WTC11 (cell line): ENCODE data around the gene FAM107B. TPM values are rescaled to one million over a fixed set of nuclear protein-coding genes. Genes with fewer than 3 reads are reported as not detected.

Experiments used
- ATAC-seq: fragments of 200-7000 bp; cut with Tn5 transposase; 2 replicates; pipeline ENCODE4 v1.10.0; 2021; ENCODE audit warnings: mild to moderate bottlenecking, moderate library complexity
- CTCF ChIA-PET: fragments of 300-600 bp; sonication (Branson Sonifier 250); formaldehyde crosslinking; loops from one replicate; lab custom pipeline; 2021; ENCODE audit warnings: antibody characterized with exemption; lab: Charles Lee
- POLR2A ChIA-PET: fragments of 350-600 bp; sonication (Branson Sonifier 250); formaldehyde crosslinking; loops from one replicate; lab custom pipeline; 2021; ENCODE audit warnings: antibody characterized with exemption; lab: Charles Lee
- DNase-seq: peaks from one replicate; pipeline ENCODE4 v3.0.0; 2021; ENCODE audit warnings: low spot score
- H3K27ac Mint-ChIP-seq: 2 replicates; pipeline ENCODE4 v1.8.0; 2021; ENCODE audit warnings: mixed read lengths
- H3K27me3 Mint-ChIP-seq: 2 replicates; pipeline ENCODE4 v1.8.0; 2021; ENCODE audit warnings: low read depth, mild to moderate bottlenecking, moderate library complexity, mixed read lengths
- H3K36me3 Mint-ChIP-seq: 2 replicates; pipeline ENCODE4 v1.8.0; 2021; ENCODE audit warnings: mixed read lengths
- H3K4me1 Mint-ChIP-seq: 2 replicates; pipeline ENCODE4 v1.8.0; 2022; ENCODE audit warnings: mixed read lengths
- H3K4me3 Mint-ChIP-seq: 2 replicates; pipeline ENCODE4 v1.8.0; 2021; ENCODE audit warnings: mild to moderate bottlenecking, moderate library complexity, mixed read lengths
- H3K9me3 Mint-ChIP-seq: 2 replicates; pipeline ENCODE4 v1.8.0; 2021; ENCODE audit warnings: mixed read lengths
- FOXJ3 ChIP-seq: sonication (generic); formaldehyde crosslinking; IDR thresholded peaks from 2 replicates; pipeline ENCODE4 v1.9.0; 2021; ENCODE audit warnings: missing genetic modification reagents, mild to moderate bottlenecking, borderline replicate concordance
- FOXK1 ChIP-seq: sonication (generic); formaldehyde crosslinking; IDR thresholded peaks from 2 replicates; pipeline ENCODE4 v1.8.0; 2022; ENCODE audit warnings: mild to moderate bottlenecking, moderate library complexity, missing genetic modification reagents
- FOXP4 ChIP-seq: sonication (generic); formaldehyde crosslinking; IDR thresholded peaks from 2 replicates; pipeline ENCODE4 v1.8.0; 2022; ENCODE audit warnings: mild to moderate bottlenecking, missing genetic modification reagents
- GRHL2 ChIP-seq: fragments of 250-450 bp; sonication (Bioruptor Pico); IDR thresholded peaks from 2 replicates; pipeline ENCODE4 v1.8.0; 2022; ENCODE audit warnings: mild to moderate bottlenecking, moderate library complexity; ENCODE audit not compliant: insufficient replicate concordance, severe bottlenecking
- IRF2 ChIP-seq: sonication (generic); formaldehyde crosslinking; IDR thresholded peaks from 2 replicates; pipeline ENCODE4 v1.8.0; 2022; ENCODE audit warnings: low read depth, missing genetic modification reagents, borderline replicate concordance
- MLX ChIP-seq: sonication (generic); formaldehyde crosslinking; IDR thresholded peaks from 2 replicates; pipeline ENCODE4 v1.8.1; 2023; ENCODE audit warnings: mild to moderate bottlenecking, missing genetic modification reagents, moderate library complexity
- MXD4 ChIP-seq: fragments of 250-450 bp; sonication (Bioruptor Pico); IDR thresholded peaks from 2 replicates; pipeline ENCODE4 v1.8.0; 2021; ENCODE audit warnings: mild to moderate bottlenecking, moderate library complexity, borderline replicate concordance
- NFYB ChIP-seq: sonication (generic); formaldehyde crosslinking; conservative IDR thresholded peaks from 2 replicates; pipeline ENCODE4 v1.8.0; 2022; ENCODE audit warnings: low read depth, missing genetic modification reagents
- OVOL2 ChIP-seq: fragments of 250-450 bp; sonication (Bioruptor Pico); IDR thresholded peaks from 2 replicates; pipeline ENCODE4 v1.9.0; 2021; ENCODE audit warnings: mild to moderate bottlenecking, borderline replicate concordance
- PRDM15 ChIP-seq: sonication (generic); formaldehyde crosslinking; IDR thresholded peaks from 2 replicates; pipeline ENCODE4 v1.8.0; 2022; ENCODE audit warnings: missing genetic modification reagents
- PRRX2 ChIP-seq: fragments of 250-450 bp; sonication (Bioruptor Pico); IDR thresholded peaks from 2 replicates; pipeline ENCODE4 v1.8.0; 2021; ENCODE audit warnings: mild to moderate bottlenecking
- TEAD1 ChIP-seq: sonication (generic); formaldehyde crosslinking; IDR thresholded peaks from 2 replicates; pipeline ENCODE4 v1.8.0; 2022; ENCODE audit warnings: mild to moderate bottlenecking, missing genetic modification reagents
- ZBTB21 ChIP-seq: sonication (generic); formaldehyde crosslinking; IDR thresholded peaks from 2 replicates; pipeline ENCODE4 v1.8.1; 2023; ENCODE audit warnings: mild to moderate bottlenecking, missing genetic modification reagents, borderline replicate concordance
- ZBTB43 ChIP-seq: sonication (generic); formaldehyde crosslinking; IDR thresholded peaks from 2 replicates; pipeline ENCODE4 v1.8.1; 2023; ENCODE audit warnings: mild to moderate bottlenecking, missing genetic modification reagents
- ZNF138 ChIP-seq: sonication (generic); formaldehyde crosslinking; conservative IDR thresholded peaks from 2 replicates; pipeline ENCODE4 v1.8.1; 2022; ENCODE audit warnings: mild to moderate bottlenecking, moderate library complexity, missing genetic modification reagents
- ZNF532 ChIP-seq: fragments of 250-450 bp; sonication (Bioruptor Pico); IDR thresholded peaks from 2 replicates; pipeline ENCODE4 v1.9.0; 2021; ENCODE audit warnings: mild to moderate bottlenecking, borderline replicate concordance
- ZNF671 ChIP-seq: fragments of 250-450 bp; sonication (Bioruptor Pico); IDR thresholded peaks from 2 replicates; pipeline ENCODE4 v1.8.0; 2021; ENCODE audit warnings: mild to moderate bottlenecking
- total RNA-seq: library from RNA; stranded (reverse); gene quantifications from 3 replicates; pipeline ENCODE4 v1.2.3, GENCODE V29; 2021

Gene FAM107B
- total RNA-seq, 1 experiment from 2014 or later: 22.4 TPM

- Mint-ChIP-seq H3K27ac (no peak overlapping the region), H3K27me3 (no peaks in the 10 kb centered on the region), H3K4me3 (no peak overlapping the region), H3K4me1 (peaks cover 3% of the 10 kb centered on the region; the same call in 1 of the 2 replicates), H3K36me3 (no peaks in the 10 kb centered on the region; the same call in 1 of the 2 replicates), H3K9me3 (no peaks in the 10 kb centered on the region)
- ChIA-PET CTCF (no interaction called here), POLR2A (no interaction called here)
- DNase-seq: no peak
- ATAC-seq: no peak
- no peak for TF ChIP-seq TEAD1 (CRISPR knock-in tag)
- no peak for TF ChIP-seq ZBTB43 (CRISPR knock-in tag)
- no peak for TF ChIP-seq FOXK1 (CRISPR knock-in tag)
- TF ChIP-seq MLX (CRISPR knock-in tag): no peak
Measured at GRCh38 chr10:14530465-14530864, 244.2 kb downstream of the FAM107B start.

- TF ChIP-seq ZBTB21 (CRISPR knock-in tag) (no peak), OVOL2 (CRISPR knock-in tag) (no peak), ZNF532 (no peak), ZNF138 (CRISPR knock-in tag) (no peak), NFYB (no peak), IRF2 (CRISPR knock-in tag) (no peak), ZNF671 (CRISPR knock-in tag) (no peak), PRDM15 (CRISPR knock-in tag) (no peak), FOXJ3 (no peak), PRRX2 (CRISPR knock-in tag) (no peak), TEAD1 (CRISPR knock-in tag) (no peak), MXD4 (CRISPR knock-in tag) (no peak), FOXP4 (no peak), GRHL2 (no peak)
- DNase-seq (no peak), ATAC-seq (no peak)
- CTCF ChIA-PET: no interaction called here
- Mint-ChIP-seq H3K4me1 (peaks cover 3% of the 10 kb centered on the region; the same call in 1 of the 2 replicates), H3K36me3 (no peaks in the 10 kb centered on the region; the same call in 1 of the 2 replicates), H3K27me3 (no peaks in the 10 kb centered on the region), H3K9me3 (no peaks in the 10 kb centered on the region), H3K27ac (no peak overlapping the region), H3K4me3 (no peak overlapping the region)
- POLR2A ChIA-PET: no interaction called here
Measured at GRCh38 chr10:14529351-14529750, 245.3 kb downstream of the FAM107B start.
